GM18519 (cell line): ENCODE results near the gene KNOP1.

ENCODE experiments used
- ATAC-seq: cut with Tn5 transposase; IDR thresholded peaks from one replicate; pipeline ENCODE4 v1.9.1; 2021; ENCODE audit warnings: mild to moderate bottlenecking, moderate library complexity; ENCODE audit not compliant: unreplicated experiment, low FRiP score

KNOP1 gene, protein sequence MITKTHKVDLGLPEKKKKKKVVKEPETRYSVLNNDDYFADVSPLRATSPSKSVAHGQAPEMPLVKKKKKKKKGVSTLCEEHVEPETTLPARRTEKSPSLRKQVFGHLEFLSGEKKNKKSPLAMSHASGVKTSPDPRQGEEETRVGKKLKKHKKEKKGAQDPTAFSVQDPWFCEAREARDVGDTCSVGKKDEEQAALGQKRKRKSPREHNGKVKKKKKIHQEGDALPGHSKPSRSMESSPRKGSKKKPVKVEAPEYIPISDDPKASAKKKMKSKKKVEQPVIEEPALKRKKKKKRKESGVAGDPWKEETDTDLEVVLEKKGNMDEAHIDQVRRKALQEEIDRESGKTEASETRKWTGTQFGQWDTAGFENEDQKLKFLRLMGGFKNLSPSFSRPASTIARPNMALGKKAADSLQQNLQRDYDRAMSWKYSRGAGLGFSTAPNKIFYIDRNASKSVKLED

DNA sequence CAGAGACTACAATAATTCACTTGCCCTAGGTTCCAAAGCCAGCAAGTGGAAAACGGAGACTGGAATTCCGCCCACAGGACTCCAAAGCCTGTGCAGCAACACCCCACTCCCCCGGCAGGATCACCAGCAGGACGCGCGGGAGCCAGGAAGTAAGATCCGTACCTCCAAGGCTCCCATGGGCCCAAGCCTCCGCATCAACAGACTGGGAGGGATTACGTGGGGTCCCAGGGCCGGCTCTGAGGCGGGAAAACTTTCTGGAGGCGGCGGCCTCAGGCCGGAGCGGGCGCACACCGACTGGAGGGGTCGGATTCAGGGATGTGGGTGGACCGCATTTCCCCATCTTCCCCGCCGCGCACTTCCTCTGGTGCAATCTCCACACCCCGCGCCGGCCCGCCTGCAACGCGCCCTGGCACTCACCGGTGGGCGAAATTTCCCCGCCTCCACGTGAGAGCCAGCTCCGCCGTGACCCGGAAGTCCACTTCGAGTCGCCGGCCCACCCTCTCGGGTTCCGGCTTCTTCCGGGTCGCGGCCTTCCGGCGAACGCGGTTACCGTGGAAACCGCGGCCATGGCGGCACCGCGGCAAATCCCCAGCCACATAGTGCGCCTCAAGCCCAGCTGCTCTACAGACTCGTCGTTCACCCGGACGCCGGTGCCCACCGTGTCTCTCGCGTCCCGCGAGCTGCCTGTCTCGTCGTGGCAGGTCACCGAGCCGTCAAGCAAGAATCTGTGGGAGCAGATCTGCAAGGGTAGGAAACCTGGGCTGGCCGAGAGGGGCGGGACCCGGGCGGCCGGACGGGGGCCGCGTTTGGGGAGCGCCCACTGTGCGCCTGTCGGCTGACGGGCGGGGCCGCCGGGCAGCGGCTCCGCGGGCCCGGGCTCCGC is at the start of gene KNOP1, which contains the start of gene IQCK:
Gene KNOP1 (minus strand): TSS at position 487 of the 883 bp plus-strand sequence. CDS start 3,192 bp downstream, outside the sequence.
Gene IQCK (plus strand): TSS at position 531 of the 883 bp plus-strand sequence. CDS start 36 bp downstream, at position 567.
- ATAC-seq = peak; percentile 89

DNA sequence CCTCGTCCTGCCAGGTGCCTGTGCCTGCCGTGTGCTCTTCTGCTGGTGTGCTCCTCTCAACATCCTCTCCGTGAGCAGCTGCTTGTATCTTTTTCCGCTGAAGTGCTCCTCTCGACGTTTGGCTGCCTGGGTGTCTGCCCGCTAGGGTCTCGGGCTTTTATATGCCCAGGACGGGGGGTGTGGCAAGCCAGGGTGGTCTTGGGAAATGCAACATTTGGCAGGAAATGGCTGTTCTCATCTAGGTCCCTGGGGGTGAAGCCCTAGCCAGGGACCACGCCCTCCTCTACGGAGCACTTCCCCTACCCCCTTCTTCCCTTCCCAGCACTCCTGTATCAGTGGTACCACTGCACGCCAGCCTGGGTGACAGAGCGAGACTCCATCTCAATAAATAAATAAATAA is 49.5 kb upstream of the KNOP1 start:
- no peak for ATAC-seq

DNA sequence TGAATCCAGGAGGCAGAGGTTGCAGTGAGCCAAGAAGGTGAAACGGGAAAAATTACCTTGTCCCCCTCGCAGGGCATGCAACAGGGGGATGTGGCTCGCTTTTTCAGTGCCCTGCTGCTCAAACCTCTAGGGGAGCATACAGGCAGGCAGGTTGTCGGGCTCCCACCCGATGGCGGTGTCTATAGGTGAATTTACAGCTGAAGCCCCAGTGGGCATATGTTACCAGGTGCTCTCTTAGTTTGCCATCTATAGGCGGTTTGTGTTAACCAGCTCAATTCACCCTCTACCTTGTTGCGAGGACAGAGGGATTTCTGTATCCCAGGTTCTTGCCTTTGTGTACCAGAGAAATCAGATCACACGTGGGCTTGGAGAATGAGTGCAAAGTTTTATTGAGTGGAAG is 49.0 kb upstream of the KNOP1 start:
- no peak for ATAC-seq

DNA sequence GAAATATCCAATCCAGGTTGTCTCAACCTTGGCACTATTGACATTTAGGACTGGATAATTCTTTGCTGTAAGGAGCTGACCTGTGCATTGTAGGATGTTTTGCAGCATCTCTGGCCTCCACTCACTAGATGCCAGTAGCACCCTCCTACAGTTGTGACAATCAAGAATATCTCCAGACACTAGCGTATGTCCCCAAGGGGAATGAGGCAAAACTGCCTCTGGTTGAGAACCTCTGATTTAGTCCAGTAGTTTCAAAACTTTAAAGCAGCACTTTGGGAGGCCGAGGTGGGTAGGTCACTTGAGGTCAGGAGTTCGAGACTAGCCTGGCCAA is 48.5 kb upstream of the KNOP1 start:
- ATAC-seq = no peak

DNA sequence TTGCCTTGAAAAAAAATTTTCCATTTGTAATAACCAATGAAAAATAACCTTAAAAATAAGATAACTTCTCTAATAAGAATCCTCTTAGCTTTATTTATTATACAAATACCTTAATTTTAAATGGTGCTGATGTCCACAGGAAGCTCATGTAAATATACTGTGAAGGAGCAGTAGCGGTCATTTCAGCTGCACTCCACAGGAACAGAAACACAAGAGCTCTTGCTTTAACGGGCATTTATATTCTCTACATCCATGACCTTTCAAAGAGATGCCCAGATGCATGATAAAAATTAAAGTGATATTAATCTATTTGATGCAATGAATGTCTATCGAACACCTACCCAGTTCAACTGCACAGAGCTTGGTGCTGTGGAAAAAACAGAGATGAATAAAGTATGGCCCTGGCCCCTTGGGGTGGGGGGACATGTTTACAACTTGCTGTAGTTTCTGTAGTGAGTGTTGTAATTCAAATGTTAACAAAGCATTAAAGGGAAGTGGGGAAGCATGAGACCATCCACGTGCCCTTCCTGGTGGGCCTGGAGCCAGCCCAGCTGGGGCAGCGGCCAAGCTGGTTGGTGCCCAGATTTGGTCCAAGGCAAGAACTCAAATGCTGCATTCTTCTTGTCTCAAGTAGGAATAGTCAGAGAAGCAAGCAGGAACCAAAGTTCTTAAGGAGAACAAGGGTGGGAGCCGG is 48.0 kb upstream of the KNOP1 start:
- ATAC-seq = no peak

DNA sequence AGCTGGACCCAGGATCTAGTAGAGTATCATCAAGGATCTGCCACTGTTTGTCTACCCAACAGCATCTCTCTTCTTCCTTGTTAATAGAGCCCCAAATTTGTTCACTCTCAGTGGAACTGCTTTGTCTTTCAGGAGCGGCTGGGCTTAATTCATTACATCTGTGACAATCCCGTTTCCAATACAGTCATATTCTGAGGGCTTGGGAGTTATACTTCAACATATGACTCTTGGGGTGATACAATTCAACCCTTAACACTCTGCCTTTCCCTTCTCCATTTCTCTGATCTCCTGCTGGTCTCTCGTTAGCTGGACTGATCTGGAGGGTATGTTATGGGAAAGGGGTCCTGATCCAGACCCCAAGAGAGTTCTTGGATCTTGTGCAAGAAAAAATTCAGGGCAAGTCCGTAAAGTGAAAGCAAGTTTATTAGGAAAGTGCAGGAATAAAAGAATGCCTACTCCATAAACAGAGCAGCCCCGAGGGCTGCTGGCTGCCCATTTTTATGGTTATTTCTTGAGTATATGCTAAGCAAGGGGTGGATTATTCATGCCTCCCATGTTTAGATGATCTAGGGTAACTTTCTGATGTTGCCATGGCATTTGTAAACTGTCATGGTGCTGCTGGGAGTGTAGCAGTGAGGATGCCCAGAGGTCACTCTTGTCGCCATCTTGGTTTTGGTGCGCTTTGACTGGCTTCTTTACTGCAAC is 42.5 kb upstream of the KNOP1 start:
- ATAC-seq = no peak

DNA sequence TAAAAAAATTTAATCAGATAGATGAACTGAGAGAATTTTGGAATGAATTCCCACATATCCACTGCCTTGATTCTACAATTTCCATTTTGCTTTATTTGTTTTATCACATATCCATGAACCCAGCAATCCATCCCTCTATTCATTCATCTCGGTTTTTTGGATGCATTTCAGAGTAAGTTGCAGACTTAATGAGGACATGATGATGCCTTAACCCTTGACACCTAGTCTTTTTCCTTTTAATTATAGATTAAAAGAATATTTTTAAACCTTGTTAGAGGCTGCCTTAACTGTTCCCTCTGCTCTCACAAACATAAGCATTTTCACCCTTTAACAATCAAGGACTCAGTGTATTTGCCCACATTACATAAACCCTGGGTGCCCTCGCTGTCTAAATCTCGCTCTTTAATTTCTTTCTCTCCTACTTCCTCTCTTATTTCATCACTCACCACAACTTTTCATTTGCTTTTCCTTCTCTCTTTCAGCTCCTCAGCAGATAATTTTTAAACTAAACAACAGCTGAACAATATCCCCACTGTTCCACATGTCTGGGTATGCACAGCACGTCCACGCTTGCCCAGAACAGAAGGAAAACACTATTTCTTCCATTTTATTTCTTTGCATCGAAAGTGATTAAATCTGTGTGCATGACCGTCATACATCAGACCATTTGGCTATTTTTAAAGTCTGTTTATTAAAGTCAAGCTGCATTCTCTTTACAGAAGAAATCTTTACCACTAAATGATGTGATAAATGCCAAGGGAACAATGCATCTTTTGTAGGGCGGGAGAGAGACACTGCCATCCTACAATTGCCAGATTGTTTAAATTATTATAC is 40.0 kb upstream of the KNOP1 start:
- ATAC-seq = no peak

DNA sequence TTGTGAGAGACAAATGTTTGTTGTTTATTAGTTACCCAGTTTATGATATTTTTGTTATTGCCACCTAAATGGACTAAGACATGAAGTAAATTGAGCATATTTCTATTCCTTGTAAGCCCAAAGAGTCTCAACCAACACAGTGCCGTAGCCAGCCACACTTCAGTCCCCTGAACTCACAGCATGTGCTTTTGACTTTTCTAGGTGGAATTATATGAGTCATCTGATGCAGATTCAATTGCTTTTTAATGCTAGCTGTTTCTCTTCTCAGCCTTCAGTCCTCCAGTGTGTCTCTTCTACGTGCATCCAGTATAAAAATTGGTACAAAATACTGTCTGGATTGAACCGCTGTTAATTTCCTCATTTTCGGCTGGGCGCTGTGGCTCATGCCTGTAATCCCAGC is 39.0 kb upstream of the KNOP1 start:
- no peak for ATAC-seq

DNA sequence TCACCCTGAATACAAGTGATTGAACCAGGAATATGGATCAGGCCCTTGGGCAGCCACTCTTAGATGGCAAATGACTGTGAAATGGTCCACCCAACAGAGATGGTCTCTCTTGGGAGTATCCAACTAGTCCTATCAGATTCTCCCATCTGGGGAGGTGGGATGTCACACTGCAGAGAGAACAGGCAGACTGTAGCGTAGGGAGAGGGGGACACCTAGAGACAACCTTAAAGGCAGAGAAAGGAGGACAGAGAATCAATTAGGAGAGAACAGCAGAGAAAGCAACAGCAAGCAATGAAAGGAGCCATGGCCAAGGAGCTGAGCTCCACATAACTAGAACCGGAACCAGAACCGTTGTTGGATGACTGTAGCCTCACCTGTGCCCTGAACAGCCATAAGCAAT is 37.2 kb upstream of the KNOP1 start:
- ATAC-seq = no peak

DNA sequence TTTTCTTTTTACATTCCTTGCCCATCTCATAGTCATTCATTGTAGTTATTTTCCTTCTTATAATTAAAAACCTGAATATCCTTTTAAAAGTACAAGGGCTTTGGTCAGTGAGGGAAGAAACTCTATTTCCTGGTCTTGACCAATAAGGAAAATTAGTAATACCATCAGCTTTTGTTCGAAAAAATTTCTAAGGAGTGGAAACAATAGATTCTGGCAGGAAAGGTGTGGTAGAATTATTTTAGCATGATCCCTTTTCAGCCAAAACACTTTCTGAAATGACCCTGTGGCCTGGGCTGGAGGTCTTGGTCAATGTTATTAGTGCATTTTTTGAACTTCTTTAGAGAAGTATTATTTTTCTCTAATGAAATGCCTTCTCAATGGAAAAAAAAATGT is 36.6 kb upstream of the KNOP1 start:
- ATAC-seq = no peak

DNA sequence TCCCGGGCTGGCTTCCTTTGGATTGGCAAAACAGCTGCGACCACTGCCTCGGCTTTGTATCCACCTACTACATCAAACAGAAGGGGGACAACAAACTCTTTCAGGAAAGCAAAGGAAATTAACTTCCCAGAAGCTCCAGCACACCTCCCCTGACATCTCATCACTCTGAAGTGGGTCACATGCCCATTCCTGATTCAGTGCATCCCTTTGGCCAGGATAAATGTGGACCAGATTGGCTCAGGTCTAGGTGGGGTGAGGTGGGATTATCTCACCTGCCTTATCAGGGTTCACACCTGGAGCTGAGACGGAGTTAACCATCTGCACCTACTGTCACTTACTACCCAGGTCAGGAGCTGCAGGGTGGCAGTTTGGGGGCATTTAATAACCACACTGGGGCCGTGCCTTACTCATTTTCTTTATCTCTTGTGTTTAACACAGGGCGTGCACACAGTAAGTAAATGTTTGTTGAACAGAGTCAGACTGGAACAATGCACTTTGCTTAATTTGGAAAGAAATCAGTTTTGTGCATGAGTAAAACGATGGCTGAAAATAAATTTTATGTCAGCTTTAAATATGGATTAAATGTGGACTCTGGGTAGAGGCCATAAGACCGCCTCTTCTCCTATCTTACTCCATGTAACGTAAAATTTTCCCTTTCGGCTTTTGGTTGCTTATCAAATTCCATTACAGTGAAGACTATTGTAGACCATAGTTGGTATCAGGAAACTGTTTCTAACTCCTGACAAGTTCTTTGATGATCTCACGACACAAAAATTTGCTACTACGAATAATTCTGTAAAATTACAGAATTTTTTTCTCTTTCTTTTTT is 36.0 kb upstream of the KNOP1 start:
- ATAC-seq = no peak

DNA sequence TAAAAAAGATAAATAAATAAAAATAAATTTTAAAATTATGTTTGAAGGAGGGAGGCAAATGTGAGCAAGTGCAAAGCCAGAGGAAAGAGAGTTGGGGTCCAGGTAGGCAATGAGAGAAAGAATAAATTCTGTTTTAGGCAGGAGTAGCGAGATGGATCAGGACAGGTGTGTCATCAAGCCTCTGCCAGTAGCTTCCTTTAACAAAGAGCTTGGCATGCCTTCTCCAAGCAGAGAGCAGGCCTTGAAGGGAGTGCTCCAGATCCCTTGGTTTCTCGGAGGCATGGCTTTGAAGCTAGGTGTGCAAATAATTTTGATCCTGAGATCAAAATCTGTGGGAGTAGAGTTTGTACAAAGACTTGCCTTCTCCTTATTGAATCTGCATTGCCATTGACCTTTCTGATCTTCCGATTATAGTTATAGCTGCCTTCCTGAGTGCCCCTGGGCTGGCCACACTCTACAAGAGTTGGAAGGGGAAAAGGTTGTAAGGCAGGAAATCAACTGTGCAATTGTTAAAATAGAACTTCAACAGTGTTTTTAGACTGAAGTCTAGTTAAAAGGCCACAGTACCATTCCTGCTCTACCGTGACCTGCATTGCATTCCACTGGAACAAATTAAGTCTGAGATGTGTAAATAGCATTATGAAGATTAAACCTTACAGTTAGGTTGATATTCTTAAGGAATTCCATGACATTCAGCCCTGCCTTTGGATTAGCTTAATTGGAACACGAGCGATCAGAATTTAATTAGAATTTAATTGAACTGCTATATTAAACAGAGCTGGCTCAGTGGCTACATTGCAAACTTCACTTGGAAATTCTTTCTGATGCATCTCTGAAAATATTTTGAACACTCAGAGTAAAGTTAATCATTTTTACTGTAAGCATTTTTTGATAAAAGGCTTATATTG is 33.7 kb upstream of the KNOP1 start:
- no peak for ATAC-seq

DNA sequence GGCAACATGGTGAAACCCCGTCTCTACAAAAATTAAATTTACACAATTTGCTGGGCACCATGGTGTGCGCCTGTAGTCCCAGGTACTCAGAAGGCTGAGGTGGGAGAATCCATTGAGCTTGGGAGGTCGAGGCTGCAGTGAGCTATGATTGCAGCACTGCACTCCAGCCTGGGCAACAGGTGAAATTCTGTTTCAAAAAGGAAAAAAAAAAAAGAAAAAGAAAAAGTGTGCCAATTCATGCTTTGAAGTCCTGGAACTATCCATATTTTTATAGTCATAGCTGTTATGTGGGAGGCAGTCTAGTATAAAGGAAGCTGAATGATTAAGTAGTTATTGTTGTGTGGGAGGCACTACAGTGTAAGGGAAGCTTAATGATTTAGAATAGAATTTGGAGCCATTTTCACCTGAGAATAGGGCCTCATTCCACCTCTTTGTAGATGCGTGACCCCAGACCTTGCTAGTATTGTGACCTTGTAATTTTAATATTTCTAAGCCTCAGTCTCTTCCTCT is 31.6 kb upstream of the KNOP1 start:
- ATAC-seq = no peak

DNA sequence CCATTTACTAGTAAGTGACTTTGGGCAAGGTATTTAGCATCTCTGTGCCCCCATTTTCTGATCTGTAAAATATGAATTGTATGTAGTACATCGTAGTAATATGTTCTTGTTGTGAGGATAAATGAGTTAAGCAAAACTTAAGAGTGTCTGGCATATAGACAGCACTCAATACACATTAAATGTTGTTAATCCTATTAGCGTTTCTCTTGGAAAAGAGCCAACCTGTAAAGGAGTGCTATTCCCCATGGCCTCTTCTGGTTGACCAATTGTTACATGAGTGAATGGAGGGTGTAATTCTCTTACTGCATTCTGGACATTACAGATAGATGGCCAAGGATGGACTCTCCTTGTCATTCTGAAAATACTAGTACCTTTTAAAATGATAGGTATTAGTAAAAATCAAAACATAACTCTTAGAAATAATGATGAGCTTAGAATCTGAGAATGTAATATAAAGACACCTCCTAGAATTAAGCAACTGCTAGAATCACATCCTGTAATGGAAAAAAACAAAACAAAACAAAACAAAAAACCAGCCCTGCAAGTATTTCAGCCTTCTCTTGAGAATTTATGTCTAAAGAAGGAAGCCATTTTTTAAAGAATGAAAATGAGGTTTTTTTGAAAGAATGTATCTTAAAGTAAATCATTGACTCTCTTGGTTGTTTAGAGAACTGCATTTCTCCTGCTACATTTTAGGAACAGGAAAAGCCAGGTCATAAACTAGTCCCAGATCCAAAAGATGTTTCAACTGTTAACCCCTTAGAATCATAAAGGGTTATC is 30.6 kb upstream of the KNOP1 start:
- ATAC-seq = no peak

DNA sequence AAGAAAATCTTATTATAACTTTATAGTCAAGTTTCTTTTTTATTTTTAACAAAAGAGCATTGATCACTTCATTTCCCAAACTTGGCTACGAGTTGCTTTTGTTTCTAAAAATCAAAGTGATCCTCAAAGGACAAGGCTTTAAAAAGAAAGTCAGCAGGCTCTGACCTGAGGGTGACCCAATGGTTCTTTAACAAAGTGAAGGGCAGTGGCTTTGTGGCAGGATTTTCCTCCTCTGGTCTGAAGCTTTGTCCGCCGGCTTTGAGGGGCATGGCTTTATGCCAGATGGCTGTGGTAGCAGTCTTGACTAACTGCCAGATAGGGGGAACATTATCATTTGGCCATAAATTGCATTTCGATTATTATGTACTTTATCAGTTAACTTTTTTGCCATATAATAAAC is 28.5 kb upstream of the KNOP1 start:
- no peak for ATAC-seq

DNA sequence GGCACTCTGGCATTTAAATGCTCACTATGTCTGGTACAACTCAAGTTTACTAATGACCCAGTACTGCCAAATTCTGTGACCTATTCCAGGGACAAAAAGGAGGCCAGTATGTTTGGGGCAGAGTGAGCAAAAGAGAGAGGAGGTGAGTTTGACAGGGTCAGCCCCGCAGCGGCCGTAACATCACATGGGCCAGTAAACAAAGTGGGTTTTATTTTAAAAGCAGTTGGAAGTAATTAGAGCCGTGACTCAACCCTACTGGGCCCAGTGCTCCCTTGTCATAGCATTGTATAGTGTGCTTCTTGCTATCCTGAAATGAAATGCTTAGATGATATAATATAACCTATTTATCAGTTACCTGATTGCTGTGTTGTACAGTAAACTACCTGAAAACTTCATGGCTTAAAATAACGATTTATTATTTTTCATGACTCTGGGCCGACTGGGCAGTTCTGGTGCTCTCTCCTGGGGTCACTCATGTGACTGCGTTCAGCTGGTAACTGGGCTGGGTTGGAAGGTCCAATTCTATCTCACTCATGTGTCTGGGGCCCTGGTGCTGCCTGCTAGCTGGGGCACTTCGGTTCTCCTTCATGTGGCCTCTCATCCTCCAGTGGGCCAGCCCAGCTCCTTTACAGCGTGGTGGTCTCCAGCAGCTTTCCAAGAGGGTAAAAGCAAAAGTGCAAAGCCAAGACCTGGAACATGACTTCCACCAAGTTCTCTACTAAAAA is 27.4 kb upstream of the KNOP1 start:
- ATAC-seq = no peak
